Eye (tissue), 1 donor: Measurements from ENCODE around the gene PGBD5.

Source experiments
- DNase-seq: peaks from one replicate; pipeline ENCODE4 v3.0.0-alpha.2; 2015

PGBD5 gene

DNA sequence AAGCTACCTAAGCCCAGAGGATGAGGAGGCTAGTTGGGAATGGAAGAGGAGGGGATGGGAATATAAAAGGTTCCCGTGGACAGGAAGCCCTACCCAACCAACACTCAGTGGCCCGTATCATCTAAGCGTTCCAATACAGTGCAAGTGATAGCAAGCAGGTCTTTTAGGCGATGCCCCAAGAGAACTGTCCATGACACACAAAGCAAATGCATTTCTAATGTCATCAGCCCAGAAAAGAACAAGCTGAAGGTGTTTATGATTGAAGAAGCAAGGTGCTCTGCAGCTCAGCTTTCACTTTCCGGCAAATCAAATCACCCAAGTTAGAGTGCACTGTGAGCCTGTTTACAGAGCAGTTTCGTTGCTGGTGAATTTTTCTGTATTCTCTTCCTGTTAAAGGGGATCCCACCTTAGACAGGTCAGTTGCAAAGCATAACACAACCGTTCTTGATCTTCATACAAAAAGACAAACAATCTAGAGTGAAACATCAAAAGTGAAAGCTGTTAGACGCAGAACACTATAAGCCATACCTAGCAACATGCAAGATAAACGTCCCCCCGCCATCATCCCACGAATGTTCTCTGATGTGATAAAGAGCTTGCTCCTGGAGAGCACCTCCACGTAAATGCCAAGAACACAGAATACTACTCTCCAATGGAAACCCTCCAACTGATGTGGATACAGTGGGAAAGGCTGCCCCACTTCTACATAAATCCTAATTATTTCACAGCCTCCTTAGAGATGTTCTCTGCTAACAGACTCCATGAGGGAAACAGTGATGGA lies 54.0 kb downstream of the PGBD5 start:
- DNase-seq, result no peak

DNA sequence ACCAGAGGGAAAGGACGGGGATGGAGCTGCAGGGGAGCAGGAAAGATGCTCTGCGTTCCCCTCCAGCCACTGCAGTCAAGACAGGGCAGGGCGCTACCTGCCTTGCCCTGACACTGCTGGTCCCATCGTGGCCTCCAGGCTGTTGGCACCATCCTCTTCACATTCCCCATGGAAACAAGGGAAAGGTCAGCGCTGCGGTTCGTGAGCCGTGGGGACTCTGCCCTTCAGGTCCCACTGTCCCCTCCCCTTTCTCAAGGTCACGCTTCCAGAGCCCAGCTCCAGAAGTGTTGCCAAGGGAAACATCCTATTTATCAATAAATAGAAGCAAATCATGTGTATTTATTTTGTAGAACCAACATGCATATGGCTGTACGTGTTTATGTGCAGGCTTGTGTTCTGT lies 56.0 kb downstream of the PGBD5 start:
- DNase-seq, result no peak

- no peak for DNase-seq
These were observed 57.3 kb downstream of the PGBD5 start for GRCh38 chr1:230368871-230369270.

DNA sequence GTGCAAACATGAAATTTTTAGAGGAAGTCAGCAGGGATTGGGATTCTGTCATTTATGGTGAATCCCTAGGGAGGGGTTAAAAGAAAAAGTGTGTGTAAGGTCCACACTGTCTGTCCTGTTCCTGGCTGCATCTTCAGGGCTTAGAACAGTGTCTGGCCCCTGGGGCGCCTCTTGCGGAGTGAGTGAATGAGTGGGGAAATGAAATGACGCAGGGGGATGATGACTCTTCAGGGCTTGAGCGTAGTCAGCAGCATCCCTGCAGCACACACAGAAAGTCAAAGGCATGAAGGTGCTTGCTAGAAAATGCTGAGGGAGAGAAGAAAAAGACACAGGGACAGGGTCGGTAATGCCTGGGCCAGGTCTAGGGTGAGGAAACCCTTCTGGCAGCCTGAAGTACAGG lies 57.8 kb downstream of the PGBD5 start:
- DNase-seq, result no peak

DNA sequence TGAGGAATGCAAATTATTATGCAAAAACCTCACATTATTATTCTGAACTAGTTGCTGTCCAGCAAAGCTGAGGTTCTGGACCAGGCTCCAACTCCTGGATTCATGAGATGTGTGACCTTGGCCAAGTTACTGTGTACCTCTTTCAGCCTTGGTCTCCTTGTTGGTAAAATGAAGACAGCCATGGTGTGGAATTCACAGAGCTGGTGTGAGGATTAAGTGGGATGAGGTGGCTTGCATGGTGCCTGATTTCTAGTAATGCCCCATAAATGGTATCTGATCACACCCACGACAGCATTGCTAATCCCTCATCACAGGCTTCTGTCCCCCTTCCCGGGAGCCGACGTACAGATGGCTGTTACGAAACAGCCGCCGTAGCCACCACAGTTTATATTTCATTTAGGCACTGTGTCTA lies 59.6 kb downstream of the PGBD5 start:
- DNase-seq, result no peak

GRCh38 chr1:230365723-230366307 lies 60.3 kb downstream of the PGBD5 start:
- no peak for DNase-seq

- DNase-seq, result no peak
These were observed 63.2 kb downstream of the PGBD5 start for GRCh38 chr1:230362949-230363348.

GRCh38 chr1:230361941-230362340 lies 64.2 kb downstream of the PGBD5 start:
- DNase-seq, result no peak

GRCh38 chr1:230359992-230360668 lies 66.0 kb downstream of the PGBD5 start:
- peak; percentile 48 for DNase-seq

- DNase-seq, result no peak
These were observed 69.0 kb downstream of the PGBD5 start for GRCh38 chr1:230356869-230357794.

GRCh38 chr1:230356190-230356589 lies 69.9 kb downstream of the PGBD5 start:
- DNase-seq, result no peak

DNA sequence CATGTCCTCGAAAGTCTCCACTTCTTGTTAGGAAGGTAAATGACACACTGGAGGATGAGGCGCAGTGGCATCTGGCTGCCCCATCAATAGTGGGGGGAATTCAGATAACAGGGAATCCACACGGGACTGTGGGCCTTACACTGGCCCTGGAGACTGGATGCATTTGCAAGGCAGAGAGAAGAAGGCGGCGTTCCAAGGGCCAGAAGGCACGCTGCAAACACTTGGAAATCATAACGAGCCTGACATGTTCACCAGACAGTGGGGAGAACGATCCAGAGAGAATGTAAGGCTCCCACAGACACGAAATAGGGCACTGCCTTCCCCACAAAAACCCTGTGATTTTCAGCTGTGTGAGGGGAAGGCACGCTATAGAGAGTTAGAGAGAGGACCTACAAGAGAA lies 70.5 kb downstream of the PGBD5 start:
- no peak for DNase-seq

DNA sequence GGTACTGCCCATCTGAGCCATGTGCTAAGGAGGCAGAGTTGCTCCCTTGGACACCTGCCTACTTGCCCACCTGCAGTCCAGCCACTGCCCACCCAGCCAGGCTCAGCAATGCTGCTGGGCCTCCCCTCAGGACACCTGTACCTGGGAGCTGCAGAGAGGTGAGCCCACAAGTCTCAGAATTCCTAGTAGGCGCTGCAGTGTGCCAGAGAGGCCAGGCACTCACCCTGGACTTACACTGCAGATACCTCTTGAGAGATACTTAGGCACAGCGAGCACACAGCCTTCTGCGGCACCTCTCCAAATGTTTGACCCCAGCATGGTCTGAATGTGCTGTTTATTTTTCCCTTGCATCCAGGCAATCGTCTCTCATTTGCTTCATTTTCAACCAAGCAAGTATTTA lies 71.0 kb downstream of the PGBD5 start:
- no peak for DNase-seq

- no peak for DNase-seq
These were observed 72.1 kb downstream of the PGBD5 start for GRCh38 chr1:230354005-230354404.

DNA sequence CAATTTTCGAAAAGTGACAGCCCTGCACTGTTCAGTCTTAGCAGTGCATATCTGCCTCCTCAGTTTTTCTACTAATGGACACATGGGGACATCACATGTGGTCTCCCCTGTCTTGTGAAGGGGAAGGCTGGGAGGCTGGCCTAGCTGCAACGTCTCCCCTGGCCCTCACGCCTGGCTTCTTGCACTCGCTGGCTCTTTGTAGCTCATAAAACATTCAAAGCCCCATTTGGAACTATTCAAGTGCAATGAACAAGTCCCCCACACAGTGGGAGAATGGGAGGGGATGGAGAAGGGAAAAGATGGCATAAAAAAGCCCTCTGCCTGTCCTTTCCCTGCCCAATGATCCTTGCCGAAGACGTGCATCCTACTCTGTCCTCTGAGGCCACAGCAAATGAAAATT lies 73.6 kb downstream of the PGBD5 start:
- DNase-seq, result peak; percentile 79

DNA sequence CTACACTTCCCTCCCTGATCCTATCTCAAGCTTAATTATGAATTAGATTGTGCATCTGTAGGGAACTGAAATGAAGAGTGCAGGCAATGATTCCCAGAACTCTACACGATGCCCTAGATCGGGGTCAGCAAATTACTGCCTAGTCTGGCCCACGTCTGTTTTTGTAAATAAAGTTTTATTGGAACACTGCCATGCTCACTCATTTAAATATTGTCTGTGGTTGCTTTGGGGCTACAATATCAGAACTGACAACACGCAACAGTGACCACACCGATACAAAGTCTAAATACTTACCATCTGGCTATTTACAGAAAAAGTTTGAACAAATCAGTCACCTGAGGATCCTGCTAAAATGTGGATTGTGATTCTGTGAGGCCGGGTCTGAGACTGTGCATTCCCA lies 74.1 kb downstream of the PGBD5 start:
- no peak for DNase-seq

DNA sequence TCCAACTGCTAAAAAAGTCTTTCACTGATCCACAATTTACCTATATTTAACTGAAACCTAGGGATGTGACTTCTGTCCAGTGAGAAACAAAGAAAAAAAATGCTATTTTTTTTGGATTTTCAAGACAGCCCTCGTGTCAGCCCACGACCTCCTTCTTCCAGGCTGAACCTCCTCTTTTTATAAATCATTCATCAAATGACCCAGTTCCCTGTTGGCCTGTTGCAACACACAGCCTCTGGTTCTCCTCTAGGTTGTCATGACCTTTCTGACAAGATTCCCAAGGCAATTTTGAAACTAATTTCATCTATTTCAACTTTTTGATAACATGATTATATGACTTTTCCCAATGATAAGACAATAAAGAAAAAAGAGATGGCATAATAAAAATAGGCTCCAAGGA lies 74.6 kb downstream of the PGBD5 start:
- no peak for DNase-seq

GRCh38 chr1:230350208-230350921 lies 75.8 kb downstream of the PGBD5 start:
- DNase-seq, result no peak

- no peak for DNase-seq
These were observed 77.1 kb downstream of the PGBD5 start for GRCh38 chr1:230349020-230349393.

- no peak for DNase-seq
These were observed 77.6 kb downstream of the PGBD5 start for GRCh38 chr1:230348386-230349019.

DNA sequence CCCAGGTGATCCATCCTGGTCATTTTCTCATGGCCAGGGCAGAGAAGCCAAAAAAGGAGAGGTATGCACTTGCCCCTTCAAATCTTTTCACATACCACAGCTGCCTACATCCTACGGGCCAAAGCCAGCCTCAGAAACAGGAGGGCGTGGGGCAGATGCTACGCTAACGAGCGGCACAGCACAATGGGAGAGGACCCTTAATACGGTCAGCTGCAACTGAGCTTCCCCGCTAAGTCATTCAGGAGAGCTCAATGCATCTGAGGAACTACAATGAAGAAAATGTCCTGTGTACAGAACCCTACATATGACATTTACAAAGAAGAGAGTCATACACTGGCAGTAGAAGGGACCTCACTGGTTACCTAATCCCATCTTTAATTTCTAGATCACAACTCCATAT lies 78.2 kb downstream of the PGBD5 start:
- no peak for DNase-seq
